ENCODE data around the gene ALAS2.
A peak's percentile ranks its signal among the peaks of the same experiment; 100 is the strongest.
"Not testable (repeated sequence)": the region's sequence is repeated elsewhere in the genome, so short reads cannot be mapped to it uniquely, and the experiment has no call there.

ALAS2 gene, protein sequence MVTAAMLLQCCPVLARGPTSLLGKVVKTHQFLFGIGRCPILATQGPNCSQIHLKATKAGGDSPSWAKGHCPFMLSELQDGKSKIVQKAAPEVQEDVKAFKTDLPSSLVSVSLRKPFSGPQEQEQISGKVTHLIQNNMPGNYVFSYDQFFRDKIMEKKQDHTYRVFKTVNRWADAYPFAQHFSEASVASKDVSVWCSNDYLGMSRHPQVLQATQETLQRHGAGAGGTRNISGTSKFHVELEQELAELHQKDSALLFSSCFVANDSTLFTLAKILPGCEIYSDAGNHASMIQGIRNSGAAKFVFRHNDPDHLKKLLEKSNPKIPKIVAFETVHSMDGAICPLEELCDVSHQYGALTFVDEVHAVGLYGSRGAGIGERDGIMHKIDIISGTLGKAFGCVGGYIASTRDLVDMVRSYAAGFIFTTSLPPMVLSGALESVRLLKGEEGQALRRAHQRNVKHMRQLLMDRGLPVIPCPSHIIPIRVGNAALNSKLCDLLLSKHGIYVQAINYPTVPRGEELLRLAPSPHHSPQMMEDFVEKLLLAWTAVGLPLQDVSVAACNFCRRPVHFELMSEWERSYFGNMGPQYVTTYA

DNA sequence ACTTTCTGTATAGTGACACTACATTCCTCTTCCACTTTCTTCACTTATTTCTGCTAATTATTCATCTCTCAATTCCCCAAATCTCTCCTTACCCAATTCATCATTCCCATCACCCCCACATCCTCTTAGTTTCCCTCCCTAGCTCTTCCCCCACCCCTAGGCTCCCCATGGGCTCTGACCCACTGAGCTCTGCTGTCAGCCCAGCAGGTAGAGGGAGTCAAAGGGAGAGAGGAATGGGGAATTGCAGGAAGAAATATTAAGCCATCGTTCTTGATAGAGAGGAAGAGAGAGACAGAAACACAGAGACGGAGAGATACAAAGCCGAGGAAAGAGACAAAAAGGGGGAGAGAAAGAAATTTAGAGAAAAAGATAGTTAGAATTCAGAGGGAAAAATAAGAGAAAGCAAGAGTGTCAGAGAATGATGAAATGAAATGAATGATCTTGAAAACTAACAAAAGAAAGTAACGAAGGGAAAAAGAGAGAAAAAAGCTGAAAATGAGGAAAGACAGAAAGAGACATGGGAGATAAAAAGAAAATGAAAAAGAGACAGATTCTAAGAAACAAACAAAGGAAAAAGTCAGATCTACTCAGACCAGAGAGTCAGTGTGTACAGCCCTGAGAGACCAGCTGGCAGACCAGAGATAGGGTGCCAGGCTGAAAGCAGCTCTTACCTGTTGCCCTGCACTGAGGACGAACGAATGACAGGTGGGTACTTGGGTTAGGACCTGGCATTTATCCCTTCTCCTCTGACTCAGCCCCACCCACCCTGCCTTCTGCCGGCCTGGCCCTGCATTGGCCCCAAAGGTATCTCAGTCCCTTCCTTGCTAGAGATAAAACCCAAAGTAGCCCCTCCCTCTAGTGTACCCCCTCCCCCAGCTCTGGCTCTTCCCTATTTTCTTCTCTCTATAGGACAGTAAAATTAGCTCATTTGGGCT, at the start of gene ALAS2:
TSS of gene ALAS2 (minus strand) at position 707 of the 935 bp plus-strand sequence. CDS start 4,977 bp downstream, outside the sequence.
- DNase-seq (ENCODE audit: low read depth): no peak

DNA sequence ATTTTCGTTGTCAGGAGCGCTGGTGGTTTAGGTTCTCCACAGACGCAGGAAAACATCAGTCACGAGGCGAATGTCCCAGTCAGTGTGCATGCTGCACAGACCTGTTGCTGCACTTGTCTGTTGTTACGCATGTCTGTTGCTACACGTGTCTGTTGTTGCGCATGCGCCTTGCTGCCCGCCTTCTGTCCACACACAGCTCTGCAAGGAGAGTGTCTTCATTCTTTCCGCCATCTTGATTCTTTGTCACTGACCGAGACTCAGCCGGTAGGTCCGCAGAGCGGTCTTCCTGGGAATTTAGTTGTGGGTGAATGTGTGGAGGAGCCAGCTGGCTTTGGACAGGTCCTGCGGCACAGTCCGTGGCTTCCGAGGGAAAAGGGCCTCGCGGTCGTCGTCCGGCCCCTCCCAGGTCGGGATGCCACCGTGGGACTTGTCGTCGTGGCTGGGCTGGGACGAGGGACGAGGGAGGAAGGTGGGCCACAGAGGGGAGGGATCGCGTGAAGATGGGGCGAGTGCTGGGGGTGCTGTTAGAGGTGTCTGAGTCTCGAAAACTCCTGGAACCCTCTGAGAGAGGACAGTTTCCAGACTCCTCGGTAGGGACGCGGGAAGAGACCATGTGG, 44.2 kb upstream of the ALAS2 start, which contains the start of gene PAGE2B:
TSS of gene PAGE2B (plus strand) at position 180 of the 617 bp plus-strand sequence. CDS start 1,012 bp downstream, outside the sequence.
- no peak for DNase-seq (ENCODE audit: low read depth)

- DNase-seq (ENCODE audit: low read depth): no peak
Measured at GRCh38 chrX:55072286-55072685, 41.5 kb upstream of the ALAS2 start.

DNA sequence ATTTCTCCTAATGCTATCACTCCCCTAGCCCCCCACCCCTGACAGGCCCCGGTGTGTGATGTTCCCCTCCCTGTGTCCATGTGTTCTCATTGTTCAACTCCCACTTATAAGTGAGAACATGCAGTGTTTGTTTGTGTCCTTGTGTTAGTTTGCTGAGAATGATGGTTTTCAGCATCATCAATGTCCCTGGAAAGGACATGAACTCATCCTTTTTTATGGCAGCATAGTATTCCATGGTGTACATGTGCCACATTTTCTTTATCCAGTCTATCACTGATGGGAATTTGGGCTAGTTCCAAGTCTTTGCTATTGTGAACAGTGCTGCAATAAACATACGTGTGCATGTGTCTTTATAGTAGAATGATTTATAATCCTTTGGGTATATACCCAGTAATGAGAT, 36.4 kb upstream of the ALAS2 start:
- DNase-seq (ENCODE audit: low read depth): not testable (repeated sequence)

- DNase-seq (ENCODE audit: low read depth): peak; percentile 24
Measured at GRCh38 chrX:55057675-55058249, 27.0 kb upstream of the ALAS2 start.

- peak; percentile 59 for DNase-seq (ENCODE audit: low read depth)
Measured at GRCh38 chrX:55056820-55057674, 26.3 kb upstream of the ALAS2 start.

DNA sequence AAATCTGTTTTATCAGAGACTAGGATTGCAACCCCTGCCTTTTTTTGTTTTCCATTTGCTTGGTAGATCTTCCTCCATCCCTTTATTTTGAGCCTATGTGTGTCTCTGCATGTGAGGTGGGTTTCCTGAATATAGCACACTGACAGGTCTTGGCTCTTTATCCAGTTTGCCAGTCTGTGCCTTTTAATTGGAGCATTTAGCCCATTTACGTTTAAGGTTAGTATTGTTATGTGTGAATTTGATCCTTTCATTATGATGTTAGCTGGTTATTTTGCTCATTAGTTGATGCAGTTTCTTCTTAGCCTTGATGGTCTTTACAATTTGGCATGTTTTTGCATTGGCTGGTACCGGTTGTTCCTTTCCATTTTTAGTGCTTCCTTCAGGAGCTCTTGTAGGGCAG, 19.8 kb upstream of the ALAS2 start:
- not testable (repeated sequence) for DNase-seq (ENCODE audit: low read depth)

DNA sequence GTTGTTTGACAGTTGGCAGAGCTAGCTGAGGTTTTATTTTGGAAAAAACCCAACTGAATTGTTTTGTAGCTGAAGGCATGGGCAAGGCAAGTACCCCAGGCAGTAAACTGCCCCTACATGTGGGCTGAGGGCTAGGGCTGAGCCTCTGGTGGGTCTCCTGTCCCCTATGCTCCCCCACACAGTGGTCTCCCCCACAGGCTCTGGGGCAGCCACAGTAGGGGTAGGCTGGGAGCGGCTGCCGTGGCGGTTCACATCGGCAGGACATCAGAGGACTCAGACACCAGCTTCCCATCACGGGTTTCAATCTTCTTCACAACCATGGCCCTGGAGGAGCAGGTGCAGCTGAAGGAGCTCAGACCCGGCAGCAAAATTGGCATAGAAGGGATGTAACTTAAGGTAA, 10.7 kb upstream of the ALAS2 start:
- DNase-seq (ENCODE audit: low read depth): no peak

DNA sequence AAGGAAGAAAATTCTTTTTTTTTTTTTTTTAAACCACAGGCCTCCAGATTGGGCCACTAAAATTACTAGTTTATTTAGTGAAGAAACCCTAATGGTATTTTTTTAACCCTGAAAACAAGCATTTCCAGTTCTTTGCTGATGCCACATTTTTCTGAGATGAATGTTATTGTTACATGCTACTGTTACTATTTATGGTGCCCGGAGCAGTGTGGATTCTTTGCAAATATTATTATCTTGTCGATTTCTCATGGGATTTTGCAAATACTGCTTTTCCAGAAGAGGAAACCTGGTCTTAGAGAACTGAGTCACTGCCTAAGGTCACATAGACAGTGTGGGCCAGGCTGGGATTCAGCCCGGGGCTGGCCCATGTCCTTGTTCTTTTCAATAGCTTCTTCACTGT, 8.7 kb upstream of the ALAS2 start:
- DNase-seq (ENCODE audit: low read depth): no peak

DNA sequence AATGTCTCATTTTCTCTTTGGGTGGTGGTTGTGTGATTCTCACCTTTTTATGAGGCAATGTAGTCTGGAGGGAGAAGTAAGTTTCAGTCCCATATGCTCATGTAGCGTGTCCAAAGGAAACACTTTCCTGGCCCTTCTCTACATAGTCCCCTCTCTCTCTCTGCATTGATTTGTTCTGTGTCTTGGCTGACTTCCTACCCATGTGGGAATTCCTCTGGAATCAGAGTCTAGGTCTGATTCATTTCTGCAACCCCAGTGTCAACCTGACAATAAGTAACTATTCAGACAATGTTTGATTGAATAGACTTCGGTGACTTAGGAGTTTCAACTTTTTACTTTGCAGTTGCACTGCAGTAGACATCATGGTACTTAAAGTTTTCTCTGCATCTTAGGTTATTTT, 2.7 kb upstream of the ALAS2 start:
- DNase-seq (ENCODE audit: low read depth): no peak

DNA sequence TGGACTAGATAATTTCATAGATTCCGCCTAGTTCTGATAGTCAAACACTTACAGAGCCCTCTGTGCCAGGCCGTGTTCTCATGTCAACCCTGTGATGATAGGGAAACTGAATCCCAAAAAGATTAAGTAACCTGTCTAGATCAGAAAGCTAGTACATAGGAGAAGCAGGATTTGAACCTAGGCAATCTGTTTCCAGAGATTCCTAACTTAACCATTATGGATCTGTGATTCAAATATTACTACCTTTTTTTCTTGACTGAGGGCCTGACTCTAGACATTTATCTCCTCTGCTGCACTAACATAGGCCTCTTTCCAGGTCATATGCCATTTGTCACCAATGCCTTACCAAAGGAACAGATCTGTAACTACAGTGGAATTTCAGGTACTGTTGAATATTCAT, 1.5 kb downstream of the ALAS2 start:
- no peak for DNase-seq (ENCODE audit: low read depth)

- no peak for DNase-seq (ENCODE audit: low read depth)
Measured at GRCh38 chrX:55028611-55029010, 2.2 kb downstream of the ALAS2 start.

DNA sequence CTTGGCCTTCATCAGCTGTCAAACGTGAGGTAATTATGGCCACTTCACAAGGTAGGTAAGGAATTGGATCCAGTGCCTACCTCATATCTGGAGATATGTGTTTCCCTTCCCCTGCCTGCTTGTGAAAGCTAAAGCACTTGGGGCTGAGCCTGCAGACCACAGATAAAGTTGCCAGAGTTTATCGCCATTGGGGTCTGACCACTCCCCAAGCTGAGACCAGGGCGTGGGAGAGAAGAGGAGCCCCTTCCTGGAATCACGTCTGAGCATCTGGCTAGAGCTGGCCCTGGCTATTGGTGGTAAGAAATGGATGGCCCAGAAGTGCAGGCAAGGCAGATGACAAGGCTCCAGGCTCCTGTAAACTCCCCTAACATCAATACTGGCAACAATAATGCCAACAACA, 2.7 kb downstream of the ALAS2 start:
- no peak for DNase-seq (ENCODE audit: low read depth)

DNA sequence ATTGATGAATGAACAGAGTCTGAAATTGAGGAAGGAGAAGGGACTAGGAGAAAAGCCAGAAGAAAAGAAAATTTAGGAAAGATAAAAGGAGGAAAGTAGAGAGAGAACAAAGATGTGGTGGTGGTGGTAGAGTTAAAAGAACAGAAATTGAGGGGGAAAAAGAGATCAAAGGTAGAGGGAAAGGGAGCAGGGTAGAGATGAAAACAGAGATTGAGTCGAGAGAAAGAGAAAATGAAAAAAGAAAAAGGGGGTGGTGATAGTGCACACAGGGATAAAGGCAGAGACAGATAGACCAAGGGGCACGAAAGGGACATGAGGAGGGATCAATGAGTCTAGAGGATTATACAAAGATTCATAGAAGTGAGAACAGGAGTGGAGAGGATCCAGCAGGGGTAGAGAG, 3.9 kb downstream of the ALAS2 start:
- DNase-seq (ENCODE audit: low read depth): no peak

- no peak for DNase-seq (ENCODE audit: low read depth)
Measured at GRCh38 chrX:55026143-55026542, 4.6 kb downstream of the ALAS2 start.

- no peak for DNase-seq (ENCODE audit: low read depth)
Measured at GRCh38 chrX:55014897-55015299, 15.9 kb downstream of the ALAS2 start.

- DNase-seq (ENCODE audit: low read depth): no peak
Measured at GRCh38 chrX:55011294-55011693, 19.5 kb downstream of the ALAS2 start.

DNA sequence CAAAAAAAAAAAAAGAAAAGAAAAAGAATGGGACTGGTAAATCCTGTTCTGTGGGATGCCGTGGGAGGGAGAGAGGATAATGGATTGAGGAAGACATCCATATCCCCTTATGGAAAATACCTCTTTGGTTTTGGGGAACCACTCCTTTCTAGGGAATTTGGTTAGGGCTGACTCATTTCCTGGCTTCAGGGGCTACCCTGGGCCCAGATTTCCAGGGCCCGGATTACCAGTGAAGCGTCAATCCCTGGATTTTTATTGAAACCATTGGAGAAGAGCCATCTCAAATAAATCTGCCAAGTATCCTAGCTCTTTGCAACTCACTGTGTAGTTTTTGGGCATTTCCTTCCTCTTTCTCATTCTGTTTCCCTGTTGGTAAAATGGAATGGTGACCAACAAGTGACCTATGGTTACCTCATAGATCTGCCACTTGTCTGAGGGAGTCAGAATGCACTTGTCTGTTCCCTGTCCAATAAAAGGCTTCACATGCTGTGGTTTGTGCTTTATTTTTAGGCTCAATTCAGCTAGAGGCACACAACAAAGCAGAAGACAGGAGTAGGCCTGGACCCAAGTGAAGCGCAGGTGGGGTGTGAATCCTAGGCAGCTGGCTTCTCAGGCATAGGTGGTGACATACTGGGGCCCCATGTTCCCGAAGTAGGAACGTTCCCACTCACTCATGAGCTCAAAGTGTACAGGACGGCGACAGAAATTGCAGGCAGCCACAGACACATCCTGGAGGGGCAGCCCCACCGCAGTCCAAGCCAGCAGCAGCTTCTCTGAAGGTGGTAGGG, 22.0 kb downstream of the ALAS2 start:
- no peak for DNase-seq (ENCODE audit: low read depth)

- DNase-seq (ENCODE audit: low read depth): peak; percentile 77
Measured at GRCh38 chrX:55007656-55008055, 23.1 kb downstream of the ALAS2 start.
